Loucy (cell line): ENCODE data around the gene MFSD6.

ENCODE experiments used
- CTCF ChIP-seq: fragments of 200-600 bp; sonication (generic); conservative IDR thresholded peaks from 2 replicates; pipeline ENCODE4 v1.5.1; 2014; ENCODE audit warnings: mild to moderate bottlenecking, antibody characterized with exemption, low read length
- EZH2phosphoT487 ChIP-seq: fragments of 200-600 bp; IDR thresholded peaks from 2 replicates; pipeline ENCODE4 v1.6.1; 2018; ENCODE audit warnings: antibody characterized with exemption, mild to moderate bottlenecking, moderate library complexity, borderline replicate concordance

DNA sequence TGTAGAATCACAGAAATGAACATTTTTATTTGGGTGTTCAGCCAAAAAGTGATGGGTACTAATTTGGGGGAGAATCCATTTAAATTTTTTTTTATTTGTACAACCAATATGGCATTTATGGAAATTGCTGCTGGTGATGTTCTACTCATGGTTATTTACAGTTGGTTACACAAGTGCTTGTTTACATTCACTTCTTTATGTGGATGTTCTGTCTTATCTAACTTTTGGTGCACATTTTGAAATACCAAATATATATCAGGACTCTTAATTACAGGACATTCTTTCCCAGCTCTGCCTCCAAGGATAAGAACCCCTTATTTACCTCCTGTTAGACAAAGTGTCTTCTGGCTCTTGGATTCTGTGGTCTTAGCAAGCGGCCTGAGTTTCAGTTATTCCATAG lies 91.1 kb downstream of the MFSD6 start:
- TF ChIP-seq CTCF = no peak
- no peak for TF ChIP-seq EZH2phosphoT487
